Measurements from ENCODE around the gene LAMC2.

DNA sequence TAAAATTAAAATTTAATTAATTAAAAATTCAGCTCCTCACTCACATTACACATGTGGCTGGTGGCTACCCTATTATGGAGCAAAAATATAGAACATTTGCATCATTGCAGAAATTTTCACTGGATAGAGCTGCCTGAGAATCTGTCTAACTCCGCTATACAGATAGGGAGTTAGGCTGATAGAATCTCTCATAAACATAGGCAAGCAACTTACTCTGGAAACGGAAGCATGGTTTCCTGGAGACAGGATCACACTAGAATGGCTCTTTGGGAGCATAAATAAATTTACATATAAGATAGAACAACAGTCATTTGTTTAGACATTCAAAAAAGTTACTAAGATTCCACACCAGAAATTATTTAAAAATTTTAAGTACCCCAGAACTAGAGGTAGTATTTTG, 12.2 kb upstream of the LAMC2 start:
- TF ChIP-seq CTCF (IDR thresholded peaks at IDR 0.05) (no peak), EZH2 (IDR thresholded peaks at IDR 0.05) (no peak)

All from neural progenitor cell (in vitro differentiated cells).